ENCODE data around the gene MITF.
A peak's percentile ranks its signal among the peaks of the same experiment; 100 is the strongest.
"Not testable (repeated sequence)": the region's sequence is repeated elsewhere in the genome, so short reads cannot be mapped to it uniquely, and the experiment has no call there.

MITF gene

GRCh38 chr3:69913422-69913821, 174.2 kb downstream of the MITF start:
- no peak for DNase-seq (ENCODE audit: low read depth in 2 of 2)

- no peak for DNase-seq (ENCODE audit: low read depth in 2 of 2)
Measured at GRCh38 chr3:69914395-69914794, 175.1 kb downstream of the MITF start.

DNA sequence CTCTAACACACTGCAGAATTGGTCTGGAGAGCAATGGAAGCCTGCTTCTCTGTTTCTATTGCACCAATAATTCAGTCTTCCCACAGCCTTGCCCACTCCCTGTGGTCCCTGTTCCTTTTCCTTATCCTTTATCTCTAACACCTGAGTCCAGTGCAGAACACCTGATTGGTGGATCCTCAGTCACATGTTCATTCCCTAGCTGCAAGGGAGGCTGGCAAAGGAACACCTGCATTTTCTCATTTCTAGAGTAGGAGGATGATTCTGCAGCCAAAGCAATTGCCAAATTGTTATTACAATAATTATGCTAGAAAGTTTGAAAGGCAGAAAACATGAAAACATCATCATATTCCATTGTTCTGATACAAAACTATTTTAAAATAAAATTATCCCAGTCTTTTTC, 176.5 kb downstream of the MITF start:
- no peak for DNase-seq (ENCODE audit: low read depth in 2 of 2)

GRCh38 chr3:69920009-69920408, 180.7 kb downstream of the MITF start:
- DNase-seq (ENCODE audit: low read depth in 2 of 2) = not testable (repeated sequence)

DNA sequence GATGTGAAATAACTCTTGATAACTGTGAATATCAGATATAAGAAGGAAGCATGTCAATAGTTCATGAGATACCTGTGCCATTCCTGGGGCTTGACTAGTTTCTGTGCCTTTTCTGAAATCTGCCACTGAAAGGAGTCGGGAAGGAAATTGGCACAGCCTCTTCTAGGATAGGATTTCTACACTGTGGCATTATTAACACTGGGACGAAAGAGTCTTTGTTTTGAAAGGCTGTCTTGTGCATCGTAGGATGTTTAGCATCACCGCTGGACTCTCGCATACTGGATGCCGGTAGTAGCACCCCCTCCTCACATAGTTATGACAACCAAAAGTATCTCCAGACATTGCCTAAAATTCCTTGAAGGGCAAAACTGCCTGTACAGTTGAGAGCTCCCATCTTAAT, 182.4 kb downstream of the MITF start:
- DNase-seq (ENCODE audit: low read depth in 2 of 2) = no peak

DNA sequence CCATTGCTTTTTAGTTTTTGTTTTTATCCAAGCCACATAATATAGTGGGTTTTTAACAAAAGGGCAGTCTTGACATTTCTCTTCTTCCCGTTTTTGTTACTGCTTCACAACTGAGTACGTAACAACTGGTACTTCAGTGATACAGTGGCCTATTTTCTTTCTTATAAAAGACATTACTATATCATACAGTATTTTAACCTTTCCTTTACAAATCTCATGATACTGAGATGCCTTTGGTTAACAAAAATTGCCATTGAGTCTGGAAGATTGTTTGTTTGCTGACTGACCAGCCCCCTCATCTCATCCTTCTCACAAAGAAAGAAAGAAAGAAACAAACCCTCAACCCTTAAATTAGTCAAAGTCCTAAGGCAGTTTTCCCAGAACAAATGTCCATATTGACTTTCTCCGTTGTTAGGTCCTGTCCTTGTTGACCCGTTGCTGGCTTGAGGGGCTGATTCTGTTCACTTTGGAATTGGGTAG, 183.3 kb downstream of the MITF start:
- no peak for DNase-seq (ENCODE audit: low read depth in 2 of 2)

GRCh38 chr3:69925506-69925905, 186.2 kb downstream of the MITF start:
- no peak for DNase-seq (ENCODE audit: low read depth in 2 of 2)

DNA sequence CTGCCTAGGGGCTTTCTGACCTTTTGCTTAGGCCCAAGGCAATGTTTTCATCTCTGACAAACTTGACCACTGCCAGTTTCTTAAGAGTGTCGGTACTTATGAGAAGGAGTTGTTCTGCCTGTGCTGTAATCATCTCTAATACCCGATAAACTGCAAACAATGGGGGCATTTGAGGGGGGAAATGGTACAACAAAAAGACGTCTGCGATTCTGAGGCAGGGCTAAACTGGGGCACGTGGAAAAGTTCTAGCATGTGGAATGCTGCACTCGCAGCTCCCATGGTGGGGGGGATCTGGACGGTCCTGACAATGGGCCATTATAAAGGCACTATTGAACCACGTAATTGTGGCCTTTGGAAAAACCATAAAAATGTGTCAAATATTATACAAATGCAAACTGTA, 187.1 kb downstream of the MITF start:
- no peak for DNase-seq (ENCODE audit: low read depth in 2 of 2)

DNA sequence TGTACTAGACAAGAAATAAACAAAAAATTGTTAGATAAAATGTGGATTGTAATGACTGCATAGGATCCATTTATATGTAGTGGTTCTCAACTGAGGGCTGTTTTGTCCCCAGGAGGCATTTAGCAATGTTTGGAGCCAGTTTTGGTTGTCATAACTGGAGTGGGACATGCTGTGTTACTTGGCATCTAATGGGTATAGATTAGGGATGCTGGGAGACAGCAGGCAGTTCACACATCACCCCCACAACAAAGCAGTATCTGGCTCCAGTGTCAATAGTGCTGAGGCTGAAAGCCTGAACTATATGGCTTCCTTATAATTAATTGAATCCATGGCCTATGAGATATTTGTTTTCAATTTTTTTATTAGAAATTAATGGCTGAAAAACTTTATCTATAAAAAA, 188.3 kb downstream of the MITF start:
- no peak for DNase-seq (ENCODE audit: low read depth in 2 of 2)

DNA sequence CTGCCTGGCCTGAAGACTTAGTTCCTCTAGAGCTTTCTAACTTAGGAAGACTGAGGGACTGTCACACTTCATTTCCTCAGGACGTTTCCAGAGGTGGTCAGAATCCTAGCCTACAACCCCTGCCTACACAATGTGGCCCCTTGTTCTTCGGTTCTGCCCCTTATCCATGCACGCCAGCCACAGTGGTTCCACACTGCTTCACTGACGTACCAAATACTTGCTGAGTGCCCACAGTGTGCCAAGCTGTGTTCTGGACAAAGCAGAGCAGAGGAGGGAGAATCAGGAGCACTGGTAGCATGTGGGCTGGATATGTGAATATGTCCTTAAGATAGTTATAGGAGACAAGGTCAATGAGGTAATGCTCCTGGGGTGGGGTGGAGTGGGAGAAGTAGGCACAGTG, 189.8 kb downstream of the MITF start:
- no peak for DNase-seq (ENCODE audit: low read depth in 2 of 2)

DNA sequence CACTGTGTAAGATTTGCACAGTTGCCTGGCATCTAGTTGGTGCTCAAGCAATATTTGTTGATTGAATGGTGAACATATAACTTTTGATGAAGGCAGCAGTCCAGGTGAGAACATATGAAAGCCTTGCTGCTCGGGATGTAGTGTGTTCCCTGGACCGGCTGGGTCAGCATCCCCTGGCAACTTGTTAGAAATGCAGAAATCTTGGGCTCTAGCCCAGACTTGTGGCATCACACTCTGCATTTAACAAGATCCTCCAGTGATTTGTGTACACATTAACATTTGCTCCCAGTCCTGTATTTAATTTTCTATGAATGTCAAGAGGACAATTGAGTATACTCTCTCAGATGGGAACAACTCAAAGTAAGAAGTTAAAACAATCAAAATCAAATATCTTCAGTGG, 191.3 kb downstream of the MITF start:
- no peak for DNase-seq (ENCODE audit: low read depth in 2 of 2)

DNA sequence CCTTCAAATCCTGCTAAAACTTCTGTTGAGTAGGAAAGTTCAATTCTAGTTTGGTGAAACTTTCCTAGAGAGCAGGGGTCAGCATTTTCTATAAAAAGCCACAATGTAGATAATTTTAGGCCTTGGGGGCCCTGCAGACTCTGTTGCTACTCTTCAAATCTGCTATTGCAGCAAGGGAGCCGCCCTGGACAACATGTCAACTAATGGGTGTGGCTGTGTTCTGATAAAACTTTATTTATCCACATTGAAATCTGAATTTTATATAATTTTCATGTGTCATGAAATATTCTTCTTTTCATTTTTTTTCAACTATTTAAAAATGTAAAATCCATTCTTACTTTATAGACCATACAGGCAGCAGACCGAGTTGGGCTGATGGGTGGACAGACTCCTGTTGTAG, 192.8 kb downstream of the MITF start:
- no peak for DNase-seq (ENCODE audit: low read depth in 2 of 2)

DNA sequence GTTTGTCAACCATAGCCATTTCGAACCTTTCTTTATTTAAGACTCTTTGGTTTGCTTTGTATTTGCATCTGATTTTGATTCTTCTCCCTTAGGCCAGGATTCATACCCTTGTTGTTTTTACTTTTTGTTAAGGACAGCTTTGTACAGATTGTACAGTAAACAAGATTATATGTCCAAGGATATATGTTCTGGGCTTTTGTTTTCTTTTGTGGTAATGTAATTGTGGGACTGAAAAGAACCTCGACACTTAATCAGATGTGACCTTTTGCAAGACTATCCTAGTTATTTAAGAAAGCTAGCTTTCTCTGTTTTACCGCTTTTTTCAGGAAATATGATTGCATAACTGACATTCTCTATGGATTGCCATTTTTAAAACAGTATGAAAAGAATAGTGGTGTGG, 193.2 kb downstream of the MITF start:
- DNase-seq (ENCODE audit: low read depth in 2 of 2) = no peak

GRCh38 chr3:69934398-69934797, 195.1 kb downstream of the MITF start:
- no peak for DNase-seq (ENCODE audit: low read depth in 2 of 2)

GRCh38 chr3:69936266-69936665, 197.0 kb downstream of the MITF start:
- DNase-seq (ENCODE audit: low read depth in 2 of 2) = no peak

DNA sequence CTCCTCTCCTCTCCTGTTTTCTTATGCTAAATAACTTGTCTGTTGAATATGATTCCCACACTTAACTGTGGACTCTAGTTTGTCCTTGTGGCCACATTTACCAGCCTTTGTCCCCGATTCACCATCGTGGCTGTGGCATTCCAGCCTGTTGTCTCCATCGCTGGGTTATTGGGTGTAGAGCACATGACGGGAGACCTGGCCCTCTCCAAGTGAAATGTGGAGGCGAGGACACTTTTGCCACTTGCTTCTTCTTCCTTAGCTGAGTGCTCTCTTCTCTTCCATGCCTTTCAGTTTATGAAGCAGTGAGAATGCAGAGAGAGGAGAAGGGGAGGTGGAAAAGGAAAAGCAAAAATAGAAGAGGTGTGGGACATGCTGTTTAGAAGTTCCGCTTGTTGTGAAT, 198.8 kb downstream of the MITF start:
- no peak for DNase-seq (ENCODE audit: low read depth in 2 of 2)

DNA sequence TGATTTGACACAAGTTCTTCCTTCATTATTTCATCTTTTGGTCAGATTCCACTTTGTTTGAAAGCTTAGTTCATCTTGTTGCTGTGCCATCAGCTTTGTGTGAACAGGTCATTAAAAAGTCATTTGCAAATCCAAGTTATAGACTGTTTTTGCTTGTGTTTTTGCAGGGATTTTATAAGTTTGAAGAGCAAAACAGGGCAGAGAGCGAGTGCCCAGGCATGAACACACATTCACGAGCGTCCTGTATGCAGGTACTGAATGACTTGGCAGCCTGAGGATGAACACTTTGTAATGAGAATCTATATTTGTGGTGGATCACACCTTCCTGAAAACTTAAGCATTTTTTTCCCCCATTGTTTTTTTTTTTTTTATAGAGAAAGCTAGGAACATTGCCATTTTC, 199.7 kb downstream of the MITF start:
- no peak for DNase-seq (ENCODE audit: low read depth in 2 of 2)

DNA sequence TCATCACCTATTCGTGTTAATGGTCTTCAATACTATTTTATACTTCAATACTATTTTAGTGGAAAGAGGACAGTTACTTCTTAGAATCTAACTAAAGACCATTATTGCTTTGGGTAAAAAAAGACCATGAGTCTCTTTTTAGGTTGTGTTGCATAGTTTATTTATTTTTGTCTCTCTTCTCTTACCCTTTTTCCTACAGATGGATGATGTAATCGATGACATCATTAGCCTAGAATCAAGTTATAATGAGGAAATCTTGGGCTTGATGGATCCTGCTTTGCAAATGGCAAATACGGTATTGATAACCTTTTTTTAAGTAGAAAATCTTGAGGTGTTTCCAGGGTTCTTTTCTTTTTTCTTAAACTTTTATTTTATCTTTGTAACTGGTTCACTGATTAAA, 201.8 kb downstream of the MITF start:
- no peak for DNase-seq (ENCODE audit: low read depth in 2 of 2)

DNA sequence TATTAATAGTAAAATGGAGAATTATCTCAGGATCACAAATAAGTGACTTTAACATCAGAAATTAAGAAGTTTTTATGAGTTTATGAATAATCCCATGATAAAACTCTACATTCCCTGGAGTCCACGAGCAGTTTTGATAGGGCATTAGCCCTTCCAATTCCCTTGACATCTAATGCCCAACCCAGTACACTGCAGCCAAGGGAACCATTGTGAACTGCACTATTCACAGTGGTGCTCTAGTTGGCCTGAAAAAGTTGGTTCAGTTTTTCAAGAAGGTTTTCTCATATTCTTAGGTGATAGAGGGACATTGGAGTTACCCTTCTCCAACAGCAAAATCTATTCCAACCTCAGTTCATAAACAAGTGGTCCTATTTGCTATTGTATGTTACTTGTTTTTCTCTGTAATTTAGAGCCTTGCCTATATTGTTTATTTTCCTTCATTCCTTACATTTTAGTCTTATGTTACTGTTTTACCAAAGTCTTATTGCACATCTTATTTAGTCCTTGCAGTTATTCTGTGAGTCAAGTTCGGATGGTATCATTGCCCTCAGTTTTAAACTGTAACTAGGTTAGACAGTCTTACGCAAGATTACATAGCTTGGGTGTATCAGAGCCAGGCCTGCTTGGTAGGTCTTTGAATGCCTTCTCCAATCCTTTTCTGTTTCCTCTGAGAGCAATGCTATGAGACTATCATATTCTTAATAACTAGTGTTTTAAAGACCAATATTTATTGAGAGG, 202.3 kb downstream of the MITF start:
- DNase-seq (ENCODE audit: low read depth in 2 of 2) = no peak

- DNase-seq (ENCODE audit: low read depth in 2 of 2) = no peak
Measured at GRCh38 chr3:69944931-69945493, 205.7 kb downstream of the MITF start.

GRCh38 chr3:69948246-69948862, 209.1 kb downstream of the MITF start:
- peak; percentile 8 to 20 for DNase-seq (ENCODE audit: low read depth in 2 of 2)

- no peak for DNase-seq (ENCODE audit: low read depth in 2 of 2)
Measured at GRCh38 chr3:69951616-69952015, 212.4 kb downstream of the MITF start.

GRCh38 chr3:69959581-69959980, 220.3 kb downstream of the MITF start:
- DNase-seq (ENCODE audit: low read depth in 2 of 2) = no peak
